H1 (cell line): ENCODE results near the gene KCTD2.
A peak's percentile ranks its signal among the peaks of the same experiment; 100 is the strongest.

Experiments used
- CEBPB ChIP-seq: IDR thresholded peaks from 2 replicates; pipeline ENCODE4 v1.6.1; 2012; ENCODE audit warnings: low read depth, low read length
- CREB1 ChIP-seq: IDR thresholded peaks from 2 replicates; pipeline ENCODE4 v1.6.1; 2012; ENCODE audit warnings: inconsistent platforms
- EP300 ChIP-seq, 2 experiments: IDR thresholded peaks; 1 replicate in 1 of 2; 2 replicates in 1 of 2; pipeline ENCODE4 v1.6.1; 2011 to 2012; ENCODE audit warnings: low read depth in 2 of 2, low read length in 2 of 2, mild to moderate bottlenecking in 2 of 2, borderline replicate concordance in 1 of 2, inconsistent platforms in 1 of 2, moderate library complexity in 1 of 2
- EZH2 ChIP-seq: fragments of 200-600 bp; sonication (generic); IDR thresholded peaks from 2 replicates; pipeline ENCODE4 v1.7.1; 2012; ENCODE audit warnings: low read depth, mild to moderate bottlenecking, moderate library complexity, low read length, inconsistent platforms; ENCODE audit not compliant: severe bottlenecking
- FOSL1 ChIP-seq: IDR thresholded peaks from 2 replicates; pipeline ENCODE4 v1.6.1; 2011; ENCODE audit warnings: mild to moderate bottlenecking, low read depth, low read length, moderate library complexity; ENCODE audit not compliant: insufficient read depth
- POLR2A ChIP-seq, 2 experiments: IDR thresholded peaks; 1 replicate in 1 of 2; 2 replicates in 1 of 2; pipeline ENCODE4 v1.6.1; 2011; ENCODE audit warnings: low read depth in 2 of 2, low read length in 2 of 2, mild to moderate bottlenecking in 2 of 2; ENCODE audit errors: control extremely low read depth in 1 of 2
- SP1 ChIP-seq: IDR thresholded peaks from 2 replicates; pipeline ENCODE4 v1.6.1; 2011; ENCODE audit warnings: low read depth, low read length
- ZNF274 ChIP-seq: IDR thresholded peaks from 2 replicates; pipeline ENCODE4 v1.7.0; 2012; ENCODE audit warnings: low read length, borderline replicate concordance; ENCODE audit errors: extremely low read depth
- TF ChIP-seq, protein P1 (sequence below), 3 experiments: IDR thresholded peaks; 1 replicate in 2 of 3; 2 replicates in 1 of 3; pipeline versions ENCODE4 v1.5.1 to v1.6.1; 2011; ENCODE audit warnings: low read length in 3 of 3, mild to moderate bottlenecking in 3 of 3, inconsistent platforms in 2 of 3, low read depth in 1 of 3, moderate library complexity in 1 of 3; ENCODE audit not compliant: insufficient read depth in 1 of 3; ENCODE audit errors: control extremely low read depth in 1 of 3
- TF ChIP-seq, protein P2 (sequence below): IDR thresholded peaks from 2 replicates; pipeline ENCODE4 v1.6.1; 2011; ENCODE audit warnings: low read length, improper control_type of control experiment

DNA sequence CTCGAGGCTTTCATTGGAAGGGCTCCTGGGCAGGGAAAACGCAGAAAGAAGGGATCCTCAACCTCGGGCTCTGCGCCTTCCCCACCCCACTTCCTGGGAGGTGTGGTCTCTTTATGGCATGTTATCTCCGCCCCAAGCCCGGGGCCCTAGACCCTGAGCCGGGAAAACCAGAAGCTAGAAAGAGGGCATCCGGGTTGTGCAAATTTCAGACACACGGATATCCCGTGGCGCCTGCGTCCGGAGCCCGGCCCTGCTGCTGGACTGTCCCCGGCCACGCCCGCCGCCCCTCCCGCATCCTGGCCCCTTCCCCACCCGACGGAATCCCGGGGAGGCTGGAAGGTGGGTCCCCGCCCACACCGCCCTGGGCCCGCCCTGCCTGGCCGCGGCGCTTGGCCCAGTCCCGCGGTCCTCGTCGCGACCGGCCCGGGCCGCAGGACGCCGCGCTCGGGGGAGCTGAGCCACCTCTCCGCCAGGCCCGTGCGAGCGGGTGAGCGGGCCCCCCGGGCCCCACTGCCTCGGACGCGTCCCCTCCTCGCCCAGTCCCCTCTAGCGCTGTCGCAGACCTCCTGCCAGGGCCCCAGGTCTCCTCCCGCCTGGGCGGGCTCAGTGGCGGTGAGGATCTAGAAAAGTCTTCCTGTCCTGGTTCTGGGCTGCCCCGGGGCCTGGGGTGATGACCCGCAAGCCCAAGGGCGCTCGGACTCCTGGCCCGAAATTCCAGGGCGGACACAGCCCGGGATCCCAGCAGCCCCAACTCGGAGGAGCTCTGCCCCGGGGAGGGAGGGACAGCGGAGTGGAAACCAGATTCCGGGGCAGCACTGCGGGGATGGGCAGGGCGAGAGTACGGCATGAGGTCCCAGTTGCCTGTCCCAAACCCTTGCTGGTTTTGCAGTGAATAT lies 40.8 kb downstream of the KCTD2 start, which contains the start of gene SLC16A5:
- TF ChIP-seq POLR2A (IDR thresholded peaks at IDR 0.05; ENCODE audit: control extremely low read depth in 1 of 2, low read depth in 2 of 2, low read length in 2 of 2) (peak in 1 of 2 experiments; percentile 75; a peak in 2 of 3 replicates), CREB1 (no peak), ZNF274 (no peak), FOSL1 (no peak), EP300 (IDR thresholded peaks at IDR 0.05; ENCODE audit: borderline replicate concordance in 1 of 2, low read depth in 2 of 2, low read length in 2 of 2) (no peak), CEBPB (0 out of 2 replicates have a peak, but pooled peaks have one; percentile 26), SP1 (no peak), EZH2 (no peak)
- TF ChIP-seq, protein P1, sequence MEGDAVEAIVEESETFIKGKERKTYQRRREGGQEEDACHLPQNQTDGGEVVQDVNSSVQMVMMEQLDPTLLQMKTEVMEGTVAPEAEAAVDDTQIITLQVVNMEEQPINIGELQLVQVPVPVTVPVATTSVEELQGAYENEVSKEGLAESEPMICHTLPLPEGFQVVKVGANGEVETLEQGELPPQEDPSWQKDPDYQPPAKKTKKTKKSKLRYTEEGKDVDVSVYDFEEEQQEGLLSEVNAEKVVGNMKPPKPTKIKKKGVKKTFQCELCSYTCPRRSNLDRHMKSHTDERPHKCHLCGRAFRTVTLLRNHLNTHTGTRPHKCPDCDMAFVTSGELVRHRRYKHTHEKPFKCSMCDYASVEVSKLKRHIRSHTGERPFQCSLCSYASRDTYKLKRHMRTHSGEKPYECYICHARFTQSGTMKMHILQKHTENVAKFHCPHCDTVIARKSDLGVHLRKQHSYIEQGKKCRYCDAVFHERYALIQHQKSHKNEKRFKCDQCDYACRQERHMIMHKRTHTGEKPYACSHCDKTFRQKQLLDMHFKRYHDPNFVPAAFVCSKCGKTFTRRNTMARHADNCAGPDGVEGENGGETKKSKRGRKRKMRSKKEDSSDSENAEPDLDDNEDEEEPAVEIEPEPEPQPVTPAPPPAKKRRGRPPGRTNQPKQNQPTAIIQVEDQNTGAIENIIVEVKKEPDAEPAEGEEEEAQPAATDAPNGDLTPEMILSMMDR (IDR thresholded peaks at IDR 0.05; ENCODE audit: control extremely low read depth in 1 of 3, insufficient read depth in 1 of 3, low read depth in 1 of 3, low read length in 3 of 3) = no peak
- TF ChIP-seq, protein P2, sequence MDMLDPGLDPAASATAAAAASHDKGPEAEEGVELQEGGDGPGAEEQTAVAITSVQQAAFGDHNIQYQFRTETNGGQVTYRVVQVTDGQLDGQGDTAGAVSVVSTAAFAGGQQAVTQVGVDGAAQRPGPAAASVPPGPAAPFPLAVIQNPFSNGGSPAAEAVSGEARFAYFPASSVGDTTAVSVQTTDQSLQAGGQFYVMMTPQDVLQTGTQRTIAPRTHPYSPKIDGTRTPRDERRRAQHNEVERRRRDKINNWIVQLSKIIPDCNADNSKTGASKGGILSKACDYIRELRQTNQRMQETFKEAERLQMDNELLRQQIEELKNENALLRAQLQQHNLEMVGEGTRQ = no peak
